Measurements from ENCODE around the gene RPS6KA3.

GRCh38 chrX:20135944-20136343 lies 130.8 kb downstream of the RPS6KA3 start:
- no peak for TF ChIP-seq CTCF (IDR thresholded peaks at IDR 0.05; ENCODE audit: low read depth, low read length)
- TF ChIP-seq EZH2phosphoT487 (IDR thresholded peaks at IDR 0.05; ENCODE audit: low read depth): no peak

All from OCI-LY3 (cell line).